ENCODE results near the gene NADSYN1.
"Not testable (repeated sequence)": the region's sequence is repeated elsewhere in the genome, so short reads cannot be mapped to it uniquely, and the experiment has no call there.

Gene NADSYN1

GRCh38 chr11:71535825-71536224 lies 82.8 kb downstream of the NADSYN1 start:
- H3K9ac ChIP-seq (ENCODE audit: low read depth, low read length) = no peak overlapping the region
- no peak overlapping the region for H3K4me3 ChIP-seq (ENCODE audit: low read depth, low read length)
- no peaks in the 10 kb centered on the region for H3K4me1 ChIP-seq (ENCODE audit: control insufficient read depth, insufficient read depth, low read length)
- no peaks in the 10 kb centered on the region for H3K36me3 ChIP-seq (ENCODE audit: control insufficient read depth, insufficient read depth, low read length)
- H3K27ac ChIP-seq (ENCODE audit: low read depth, low read length) = no peak overlapping the region
- H3K27me3 ChIP-seq (ENCODE audit: control insufficient read depth, insufficient read depth, low read length) = no peaks in the 10 kb centered on the region
- H3K9me3 ChIP-seq (ENCODE audit: control insufficient read depth, insufficient read depth, low read length) = no peaks in the 10 kb centered on the region

GRCh38 chr11:71537537-71537936 lies 84.5 kb downstream of the NADSYN1 start:
- Histone ChIP-seq H3K9ac (ENCODE audit: low read depth, low read length) (no peak overlapping the region), H3K9me3 (ENCODE audit: control insufficient read depth, insufficient read depth, low read length) (no peaks in the 10 kb centered on the region), H3K4me1 (ENCODE audit: control insufficient read depth, insufficient read depth, low read length) (no peaks in the 10 kb centered on the region), H3K27ac (ENCODE audit: low read depth, low read length) (no peak overlapping the region), H3K27me3 (ENCODE audit: control insufficient read depth, insufficient read depth, low read length) (no peaks in the 10 kb centered on the region), H3K4me3 (ENCODE audit: low read depth, low read length) (no peak overlapping the region), H3K36me3 (ENCODE audit: control insufficient read depth, insufficient read depth, low read length) (no peaks in the 10 kb centered on the region)

GRCh38 chr11:71537977-71538665 lies 85.1 kb downstream of the NADSYN1 start, which contains the start of gene KRTAP5-8:
TSS of gene KRTAP5-8 (plus strand) at chr11:71538025. CDS start at chr11:71538056, 31 bp downstream.
- not testable (repeated sequence) for H3K4me3 ChIP-seq (ENCODE audit: low read depth, low read length); H3K4me1 ChIP-seq (ENCODE audit: control insufficient read depth, insufficient read depth, low read length); H3K9ac ChIP-seq (ENCODE audit: low read depth, low read length); H3K27me3 ChIP-seq (ENCODE audit: control insufficient read depth, insufficient read depth, low read length); H3K36me3 ChIP-seq (ENCODE audit: control insufficient read depth, insufficient read depth, low read length); H3K9me3 ChIP-seq (ENCODE audit: control insufficient read depth, insufficient read depth, low read length); H3K27ac ChIP-seq (ENCODE audit: low read depth, low read length)

GRCh38 chr11:71538666-71538990 lies 85.6 kb downstream of the NADSYN1 start:
- Histone ChIP-seq H3K4me1 (ENCODE audit: control insufficient read depth, insufficient read depth, low read length) (no peaks in the 10 kb centered on the region), H3K27me3 (ENCODE audit: control insufficient read depth, insufficient read depth, low read length) (no peaks in the 10 kb centered on the region), H3K27ac (ENCODE audit: low read depth, low read length) (no peak overlapping the region), H3K9me3 (ENCODE audit: control insufficient read depth, insufficient read depth, low read length) (no peaks in the 10 kb centered on the region), H3K9ac (ENCODE audit: low read depth, low read length) (no peak overlapping the region), H3K4me3 (ENCODE audit: low read depth, low read length) (no peak overlapping the region), H3K36me3 (ENCODE audit: control insufficient read depth, insufficient read depth, low read length) (no peaks in the 10 kb centered on the region)

GRCh38 chr11:71539017-71539416 lies 86.0 kb downstream of the NADSYN1 start:
- no peak overlapping the region for H3K9ac ChIP-seq (ENCODE audit: low read depth, low read length)
- H3K36me3 ChIP-seq (ENCODE audit: control insufficient read depth, insufficient read depth, low read length) = no peaks in the 10 kb centered on the region
- H3K9me3 ChIP-seq (ENCODE audit: control insufficient read depth, insufficient read depth, low read length) = no peaks in the 10 kb centered on the region
- no peak overlapping the region for H3K4me3 ChIP-seq (ENCODE audit: low read depth, low read length)
- no peak overlapping the region for H3K27ac ChIP-seq (ENCODE audit: low read depth, low read length)
- no peaks in the 10 kb centered on the region for H3K27me3 ChIP-seq (ENCODE audit: control insufficient read depth, insufficient read depth, low read length)
- no peaks in the 10 kb centered on the region for H3K4me1 ChIP-seq (ENCODE audit: control insufficient read depth, insufficient read depth, low read length)

- not testable (repeated sequence) for H3K27me3 ChIP-seq (ENCODE audit: control insufficient read depth, insufficient read depth, low read length); H3K9me3 ChIP-seq (ENCODE audit: control insufficient read depth, insufficient read depth, low read length); H3K36me3 ChIP-seq (ENCODE audit: control insufficient read depth, insufficient read depth, low read length); H3K4me1 ChIP-seq (ENCODE audit: control insufficient read depth, insufficient read depth, low read length); H3K4me3 ChIP-seq (ENCODE audit: low read depth, low read length); H3K9ac ChIP-seq (ENCODE audit: low read depth, low read length); H3K27ac ChIP-seq (ENCODE audit: low read depth, low read length)
Measured at GRCh38 chr11:71539971-71540370, 87.0 kb downstream of the NADSYN1 start.

GRCh38 chr11:71540521-71541304 lies 87.7 kb downstream of the NADSYN1 start:
- H3K36me3 ChIP-seq (ENCODE audit: control insufficient read depth, insufficient read depth, low read length); H3K4me1 ChIP-seq (ENCODE audit: control insufficient read depth, insufficient read depth, low read length): not testable (repeated sequence)

GRCh38 chr11:71542382-71542781 lies 89.4 kb downstream of the NADSYN1 start:
- H3K9me3 ChIP-seq (ENCODE audit: control insufficient read depth, insufficient read depth, low read length) = 0 out of 2 replicates have a peak, but pooled peaks cover 3% of the 10 kb centered on the region
- no peaks in the 10 kb centered on the region for H3K36me3 ChIP-seq (ENCODE audit: control insufficient read depth, insufficient read depth, low read length)
- H3K27ac ChIP-seq (ENCODE audit: low read depth, low read length) = no peak overlapping the region
- H3K9ac ChIP-seq (ENCODE audit: low read depth, low read length) = no peak overlapping the region
- H3K27me3 ChIP-seq (ENCODE audit: control insufficient read depth, insufficient read depth, low read length) = no peaks in the 10 kb centered on the region
- peaks cover 6% of the 10 kb centered on the region; the same call in 1 of the 2 replicates for H3K4me1 ChIP-seq (ENCODE audit: control insufficient read depth, insufficient read depth, low read length)
- no peak overlapping the region for H3K4me3 ChIP-seq (ENCODE audit: low read depth, low read length)

More at GRCh38 chr11:71540521-71541304, 87.7 kb downstream of the NADSYN1 start:
- not testable (repeated sequence) for H3K9me3 ChIP-seq (ENCODE audit: control insufficient read depth, insufficient read depth, low read length); H3K9ac ChIP-seq (ENCODE audit: low read depth, low read length); H3K4me3 ChIP-seq (ENCODE audit: low read depth, low read length); H3K27ac ChIP-seq (ENCODE audit: low read depth, low read length); H3K27me3 ChIP-seq (ENCODE audit: control insufficient read depth, insufficient read depth, low read length)

GRCh38 chr11:71542879-71543777 lies 90.1 kb downstream of the NADSYN1 start:
- H3K9ac ChIP-seq (ENCODE audit: low read depth, low read length) = no peak overlapping the region
- peaks cover 6% of the 10 kb centered on the region; the same call in 1 of the 2 replicates for H3K4me1 ChIP-seq (ENCODE audit: control insufficient read depth, insufficient read depth, low read length)
- no peaks in the 10 kb centered on the region for H3K36me3 ChIP-seq (ENCODE audit: control insufficient read depth, insufficient read depth, low read length)
- no peaks in the 10 kb centered on the region for H3K27me3 ChIP-seq (ENCODE audit: control insufficient read depth, insufficient read depth, low read length)
- no peak overlapping the region for H3K4me3 ChIP-seq (ENCODE audit: low read depth, low read length)
- H3K9me3 ChIP-seq (ENCODE audit: control insufficient read depth, insufficient read depth, low read length) = 0 out of 2 replicates have a peak, but pooled peaks cover 3% of the 10 kb centered on the region
- no peak overlapping the region for H3K27ac ChIP-seq (ENCODE audit: low read depth, low read length)

GRCh38 chr11:71543866-71544265 lies 90.9 kb downstream of the NADSYN1 start:
- Histone ChIP-seq H3K9me3 (ENCODE audit: control insufficient read depth, insufficient read depth, low read length) (0 out of 2 replicates have a peak, but pooled peaks cover 3% of the 10 kb centered on the region), H3K27ac (ENCODE audit: low read depth, low read length) (no peak overlapping the region), H3K36me3 (ENCODE audit: control insufficient read depth, insufficient read depth, low read length) (no peaks in the 10 kb centered on the region), H3K4me3 (ENCODE audit: low read depth, low read length) (no peak overlapping the region), H3K27me3 (ENCODE audit: control insufficient read depth, insufficient read depth, low read length) (no peaks in the 10 kb centered on the region), H3K4me1 (ENCODE audit: control insufficient read depth, insufficient read depth, low read length) (peaks cover 6% of the 10 kb centered on the region; the same call in 1 of the 2 replicates), H3K9ac (ENCODE audit: low read depth, low read length) (no peak overlapping the region)

Measured in HUES48 (cell line).